Breast epithelium (tissue), 3 donors: ENCODE results near the gene BICD1.

Experiments used
- POLR2A ChIP-seq: fragments of 450-650 bp; IDR thresholded peaks from one replicate; pipeline ENCODE4 v1.6.1; 2016; ENCODE audit warnings: antibody characterized with exemption, mild to moderate bottlenecking, moderate library complexity
- POLR2AphosphoS5 ChIP-seq, 3 donors: sonication (generic); formaldehyde crosslinking; IDR thresholded peaks; one replicate each; pipeline ENCODE4 v1.6.1; 2017; ENCODE audit warnings: antibody characterized with exemption in 3 of 3
- TF ChIP-seq, protein P1 (sequence below), 3 donors: fragments of 450-650 bp; IDR thresholded peaks; one replicate each; pipeline ENCODE4 v1.5.1; 2016 to 2017; ENCODE audit warnings: antibody characterized with exemption in 3 of 3, mild to moderate bottlenecking in 3 of 3, moderate library complexity in 3 of 3

DNA sequence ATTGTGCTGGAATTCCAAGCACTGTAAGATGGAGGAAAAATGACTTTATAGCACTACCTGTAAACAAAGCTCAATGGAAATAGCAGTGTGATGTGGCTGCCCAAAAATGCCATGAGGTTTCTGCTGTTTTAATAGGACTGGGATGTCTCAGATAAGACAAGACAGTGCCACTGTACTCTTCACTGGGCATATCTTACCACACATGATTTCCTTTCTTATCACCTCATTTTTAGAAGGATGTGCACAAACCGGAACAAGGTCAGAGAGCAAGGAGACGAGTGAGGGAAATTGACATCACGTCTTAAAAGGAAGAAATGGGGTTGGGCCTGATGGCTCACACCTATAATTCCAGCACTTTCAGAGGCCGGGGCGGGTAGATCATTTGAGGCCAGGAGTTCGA, 254.3 kb downstream of the BICD1 start:
- TF ChIP-seq, protein P1, sequence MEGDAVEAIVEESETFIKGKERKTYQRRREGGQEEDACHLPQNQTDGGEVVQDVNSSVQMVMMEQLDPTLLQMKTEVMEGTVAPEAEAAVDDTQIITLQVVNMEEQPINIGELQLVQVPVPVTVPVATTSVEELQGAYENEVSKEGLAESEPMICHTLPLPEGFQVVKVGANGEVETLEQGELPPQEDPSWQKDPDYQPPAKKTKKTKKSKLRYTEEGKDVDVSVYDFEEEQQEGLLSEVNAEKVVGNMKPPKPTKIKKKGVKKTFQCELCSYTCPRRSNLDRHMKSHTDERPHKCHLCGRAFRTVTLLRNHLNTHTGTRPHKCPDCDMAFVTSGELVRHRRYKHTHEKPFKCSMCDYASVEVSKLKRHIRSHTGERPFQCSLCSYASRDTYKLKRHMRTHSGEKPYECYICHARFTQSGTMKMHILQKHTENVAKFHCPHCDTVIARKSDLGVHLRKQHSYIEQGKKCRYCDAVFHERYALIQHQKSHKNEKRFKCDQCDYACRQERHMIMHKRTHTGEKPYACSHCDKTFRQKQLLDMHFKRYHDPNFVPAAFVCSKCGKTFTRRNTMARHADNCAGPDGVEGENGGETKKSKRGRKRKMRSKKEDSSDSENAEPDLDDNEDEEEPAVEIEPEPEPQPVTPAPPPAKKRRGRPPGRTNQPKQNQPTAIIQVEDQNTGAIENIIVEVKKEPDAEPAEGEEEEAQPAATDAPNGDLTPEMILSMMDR (IDR thresholded peaks at IDR 0.05) = no peak
- TF ChIP-seq POLR2AphosphoS5 (IDR thresholded peaks at IDR 0.05) (no peak), POLR2A (no peak)
